Activated CD8-positive, alpha-beta memory T cell treated with anti-CD3 and anti-CD28 coated beads, Interleukin-2, amount 10 ng/mL, durations not matched to agents 7 days and 5 days (primary cell): ENCODE measurements around the gene CRABP2. TPM values are rescaled to one million over a fixed set of nuclear protein-coding genes. Genes with fewer than 3 reads are reported as not detected.
A peak's percentile ranks its signal among the peaks of the same experiment; 100 is the strongest.

ENCODE experiments used
- ATAC-seq: fragments of 150-1000 bp; cut with Tn5 transposase; one replicate; pipeline ENCODE4 v1.10.0; 2021; ENCODE audit warnings: moderate library complexity
- CTCF ChIA-PET: fragments of 350-600 bp; sonication (Branson Sonifier 250); formaldehyde crosslinking; loops from one replicate; lab custom pipeline; 2021; ENCODE audit warnings: antibody characterized with exemption; lab: Charles Lee
- DNase-seq: peaks from one replicate; pipeline ENCODE4 v3.0.0-alpha.2; 2020
- H3K27ac Mint-ChIP-seq: one replicate; pipeline ENCODE4 v1.8.0; 2021; ENCODE audit warnings: mild to moderate bottlenecking, mixed read lengths
- H3K27me3 Mint-ChIP-seq: one replicate; pipeline ENCODE4 v1.8.0; 2021; ENCODE audit warnings: mixed read lengths
- H3K36me3 Mint-ChIP-seq: one replicate; pipeline ENCODE4 v1.8.0; 2021; ENCODE audit warnings: mild to moderate bottlenecking, mixed read lengths
- H3K4me1 Mint-ChIP-seq: one replicate; pipeline ENCODE4 v1.8.0; 2021; ENCODE audit warnings: mixed read lengths
- H3K4me3 Mint-ChIP-seq: one replicate; pipeline ENCODE4 v1.8.0; 2021; ENCODE audit warnings: mild to moderate bottlenecking, moderate library complexity, mixed read lengths
- H3K9me3 Mint-ChIP-seq: one replicate; pipeline ENCODE4 v1.8.0; 2022; ENCODE audit warnings: low read depth, mixed read lengths
- total RNA-seq, 2 experiments: library from RNA; stranded (reverse); gene quantifications; one replicate each; pipeline ENCODE4 v1.2.3, GENCODE V29; 2021

CRABP2 gene
- total RNA-seq, 2 experiments from 2014 or later = 1.4 to 1.9 TPM

- Mint-ChIP-seq H3K27me3 (peaks cover 8% of the 10 kb centered on the region), H3K4me1 (peaks cover 37% of the 10 kb centered on the region), H3K9me3 (no peaks in the 10 kb centered on the region), H3K36me3 (no peaks in the 10 kb centered on the region), H3K4me3 (no peak overlapping the region), H3K27ac (no peak overlapping the region)
- no peak for DNase-seq
- CTCF ChIA-PET = interaction anchor here (1.0 to 12.6 kb wide), 7 partner anchors 7 to 194 kb away, joined by 3 to 340 read pairs (median 4); partner anchors contain the start of gene HAPLN2
- no peak for ATAC-seq
Observed at GRCh38 chr1:156665539-156665938, 39.8 kb downstream of the CRABP2 start.

DNA sequence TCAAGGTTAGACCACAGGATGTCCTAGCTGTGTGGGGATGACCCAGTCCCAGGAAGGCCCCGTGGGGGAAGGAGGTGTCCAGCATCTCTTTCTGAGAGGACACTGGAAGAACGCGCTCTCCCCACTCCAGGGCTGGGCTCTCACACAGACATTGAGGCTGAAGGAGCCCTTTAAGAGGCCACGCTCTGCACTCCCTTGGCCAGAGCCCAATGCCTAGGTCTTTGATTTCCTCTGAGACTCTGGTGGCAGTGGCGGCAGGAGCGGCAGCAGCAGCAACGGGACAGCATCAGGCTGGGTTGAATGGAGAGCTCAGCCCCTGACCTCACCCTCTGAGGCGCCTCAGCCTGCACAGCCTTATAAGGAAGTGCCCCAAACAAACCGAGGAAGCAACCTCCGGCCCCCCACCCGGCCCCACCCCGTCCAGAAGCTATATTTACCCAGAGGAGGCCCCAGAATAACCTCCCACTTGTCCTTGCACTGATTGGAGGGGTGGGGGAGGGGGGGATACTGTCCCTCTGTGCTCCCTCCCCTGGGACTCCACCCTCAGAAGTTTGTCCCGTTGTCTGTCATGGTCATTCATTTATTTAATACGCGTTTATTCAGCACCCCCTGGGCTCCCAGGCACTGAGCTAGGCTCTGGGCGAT, 40.5 kb downstream of the CRABP2 start:
- no peak overlapping the region for H3K27ac Mint-ChIP-seq
- H3K27me3 Mint-ChIP-seq = peaks cover 8% of the 10 kb centered on the region
- no peaks in the 10 kb centered on the region for H3K9me3 Mint-ChIP-seq
- H3K36me3 Mint-ChIP-seq = no peaks in the 10 kb centered on the region
- ATAC-seq (no peak), DNase-seq (no peak)
- peaks cover 42% of the 10 kb centered on the region for H3K4me1 Mint-ChIP-seq
- CTCF ChIA-PET = interaction anchor here (1.0 to 12.6 kb wide), 6 partner anchors 12 to 195 kb away, joined by 3 to 340 read pairs (median 9); partner anchors contain the start of gene HAPLN2
- H3K4me3 Mint-ChIP-seq = no peak overlapping the region

GRCh38 chr1:156664046-156664766, 41.2 kb downstream of the CRABP2 start:
- no peak for ATAC-seq
- Mint-ChIP-seq H3K4me3 (no peak overlapping the region), H3K36me3 (no peaks in the 10 kb centered on the region), H3K9me3 (no peaks in the 10 kb centered on the region), H3K27ac (no peak overlapping the region), H3K4me1 (peaks cover 49% of the 10 kb centered on the region), H3K27me3 (peaks cover 8% of the 10 kb centered on the region)
- CTCF ChIA-PET = interaction anchor here (1.3 to 12.6 kb wide), 5 partner anchors 12 to 62 kb away, joined by 3 to 340 read pairs (median 14); partner anchors contain the start of gene HAPLN2
- no peak for DNase-seq

- DNase-seq (no peak), ATAC-seq (no peak)
- Mint-ChIP-seq H3K4me1 (peaks cover 59% of the 10 kb centered on the region), H3K36me3 (no peaks in the 10 kb centered on the region), H3K27me3 (peaks cover 8% of the 10 kb centered on the region), H3K4me3 (no peak overlapping the region), H3K9me3 (no peaks in the 10 kb centered on the region), H3K27ac (peak overlapping the region; percentile 14)
- CTCF ChIA-PET = interaction anchor here (12.6 kb wide), 1 partner anchor 38 kb away, joined by 340 read pairs; the partner anchor contains the start of gene HAPLN2
Observed at GRCh38 chr1:156663178-156663577, 42.2 kb downstream of the CRABP2 start.

- H3K9me3 Mint-ChIP-seq = no peaks in the 10 kb centered on the region
- no peak overlapping the region for H3K4me3 Mint-ChIP-seq
- peaks cover 8% of the 10 kb centered on the region for H3K27me3 Mint-ChIP-seq
- no peak for ATAC-seq
- H3K4me1 Mint-ChIP-seq = peaks cover 63% of the 10 kb centered on the region
- CTCF ChIA-PET = interaction anchor here (2.3 to 12.6 kb wide), 3 partner anchors 25 to 197 kb away, joined by 9 to 340 read pairs (median 10); partner anchors contain the start of genes HAPLN2, INSRR and NTRK1
- no peaks in the 10 kb centered on the region for H3K36me3 Mint-ChIP-seq
- no peak for DNase-seq
- H3K27ac Mint-ChIP-seq = peak overlapping the region; percentile 14
Observed at GRCh38 chr1:156662800-156663055, 42.7 kb downstream of the CRABP2 start.

DNA sequence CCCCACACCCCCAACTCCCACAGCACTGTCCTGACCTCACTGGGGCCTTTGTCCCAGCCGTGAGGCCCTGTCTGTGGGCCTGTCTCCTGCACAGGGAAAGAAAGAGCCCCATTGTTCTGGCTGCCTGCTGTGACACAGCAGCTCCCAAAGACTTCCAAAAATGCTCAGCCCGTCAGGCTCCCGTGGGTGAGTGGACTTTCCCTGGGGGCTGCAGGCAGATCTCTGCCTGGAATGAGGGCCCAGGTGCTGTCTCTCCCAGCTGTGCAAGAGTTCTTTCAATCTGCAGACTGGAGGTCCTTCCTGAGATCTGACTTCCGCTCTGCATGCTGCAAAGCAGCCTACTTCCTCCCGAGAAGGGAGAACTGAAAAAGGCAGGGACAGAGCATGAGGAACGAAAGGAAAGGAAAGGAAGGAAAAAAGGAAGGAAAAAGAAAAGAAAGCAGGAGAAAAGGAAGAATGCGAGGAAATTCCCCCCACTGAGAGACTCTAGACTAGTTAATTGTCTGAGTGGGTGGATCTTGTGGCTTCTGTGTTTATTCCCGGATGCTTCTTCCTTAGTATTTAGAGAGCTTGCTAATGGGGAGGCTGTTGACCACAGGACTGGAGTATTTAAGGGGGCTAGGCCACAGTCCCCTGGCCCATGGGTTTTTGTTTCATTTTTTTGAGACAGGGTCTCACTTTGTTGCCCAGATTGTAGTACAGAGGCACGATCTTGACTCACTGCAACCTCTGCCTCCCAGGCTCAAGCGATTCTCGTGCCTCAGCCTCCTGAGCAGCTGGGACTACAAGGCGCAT, 43.2 kb downstream of the CRABP2 start:
- Mint-ChIP-seq H3K4me3 (no peak overlapping the region), H3K9me3 (no peaks in the 10 kb centered on the region), H3K27ac (peak overlapping the region; percentile 24)

DNA sequence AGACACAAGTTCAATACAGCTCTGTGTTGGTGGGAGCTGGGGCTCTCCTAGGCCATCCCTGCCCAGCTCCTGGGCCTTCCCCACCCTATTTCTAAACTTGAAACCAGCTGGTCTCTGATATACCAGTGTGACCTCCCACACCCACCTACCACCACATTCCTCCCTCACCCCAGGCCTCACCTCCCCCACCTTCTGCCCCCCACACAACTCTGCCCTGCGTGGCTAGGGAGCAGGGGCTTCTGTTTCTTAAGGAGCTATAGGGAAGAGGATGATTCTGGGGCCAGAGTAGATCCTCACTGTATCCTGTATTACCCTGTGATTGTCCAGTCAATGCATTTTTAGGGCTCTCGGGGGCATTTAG, 44.7 kb downstream of the CRABP2 start:
- Mint-ChIP-seq H3K4me1 (peaks cover 73% of the 10 kb centered on the region), H3K36me3 (no peaks in the 10 kb centered on the region), H3K4me3 (peak overlapping the region; percentile 82), H3K9me3 (no peaks in the 10 kb centered on the region), H3K27me3 (peaks cover 23% of the 10 kb centered on the region), H3K27ac (peak overlapping the region; percentile 95)
- DNase-seq (no peak), ATAC-seq (peak; percentile 13)
- CTCF ChIA-PET = interaction anchor here (0.8 to 12.6 kb wide), 27 partner anchors 8 to 275 kb away, joined by 3 to 340 read pairs (median 5); partner anchors contain the start of genes BCAN, CRABP2, HAPLN2 and INSRR

More for the DNA sequence above, 43.2 kb downstream of the CRABP2 start:
- ATAC-seq (no peak), DNase-seq (no peak)
- peaks cover 12% of the 10 kb centered on the region for H3K27me3 Mint-ChIP-seq
- CTCF ChIA-PET = interaction anchor here (1.1 to 12.6 kb wide), 11 partner anchors 10 to 277 kb away, joined by 4 to 340 read pairs (median 9); partner anchors contain the start of genes CRABP2, HAPLN2, INSRR and ISG20L2
- peaks cover 68% of the 10 kb centered on the region for H3K4me1 Mint-ChIP-seq
- no peaks in the 10 kb centered on the region for H3K36me3 Mint-ChIP-seq

DNA sequence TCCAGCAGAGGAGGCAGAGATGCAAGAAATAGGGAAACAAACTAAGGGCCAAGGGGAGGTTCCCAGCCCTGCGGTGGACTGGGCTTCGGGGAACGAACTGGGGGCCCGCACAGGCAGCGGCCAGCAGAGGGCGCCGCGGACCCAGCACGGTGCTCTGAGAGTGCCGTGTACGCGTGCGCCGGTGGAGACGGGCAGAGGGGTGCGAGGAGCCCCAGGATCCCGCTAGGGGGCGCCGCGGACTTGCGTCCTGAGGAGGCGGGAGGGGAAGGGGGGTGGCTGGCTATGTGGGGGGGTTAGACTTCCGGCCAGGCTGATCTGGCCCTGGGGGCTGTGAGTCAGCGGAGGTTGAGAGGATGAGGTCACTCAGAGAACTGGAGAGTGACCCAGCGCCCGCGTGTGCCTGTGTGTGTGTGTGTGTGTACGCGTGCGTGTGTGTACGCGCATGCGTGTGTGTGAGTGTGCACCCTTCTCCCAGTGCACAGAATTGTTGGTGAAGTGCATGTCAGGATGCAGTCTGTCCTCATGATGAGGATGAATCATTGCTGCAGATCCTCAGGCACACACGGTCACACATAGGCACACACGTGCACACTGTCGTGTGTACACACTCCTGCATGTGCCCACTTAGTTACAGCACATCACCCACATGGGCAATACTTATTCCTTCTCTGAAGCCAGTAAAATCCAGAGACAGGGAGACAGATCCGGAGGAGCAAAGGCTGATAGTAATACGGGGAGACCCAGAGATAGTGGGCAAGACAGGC, 45.2 kb downstream of the CRABP2 start:
- Mint-ChIP-seq H3K4me1 (peaks cover 68% of the 10 kb centered on the region), H3K4me3 (peak overlapping the region; percentile 82), H3K36me3 (no peaks in the 10 kb centered on the region), H3K9me3 (no peaks in the 10 kb centered on the region), H3K27ac (peak overlapping the region; percentile 95), H3K27me3 (peaks cover 24% of the 10 kb centered on the region)
- CTCF ChIA-PET = interaction anchor here (0.5 to 12.6 kb wide), 44 partner anchors 8 to 511 kb away, joined by 3 to 340 read pairs (median 4); partner anchors contain the start of genes BCAN, CRABP2, HAPLN2 and ISG20L2
- ATAC-seq = peak; percentile 81
- peak; percentile 97 for DNase-seq

- Mint-ChIP-seq H3K4me3 (peak overlapping the region; percentile 82), H3K36me3 (no peaks in the 10 kb centered on the region), H3K27me3 (peaks cover 30% of the 10 kb centered on the region), H3K9me3 (no peaks in the 10 kb centered on the region), H3K4me1 (peaks cover 64% of the 10 kb centered on the region), H3K27ac (peak overlapping the region; percentile 76)
- DNase-seq (no peak), ATAC-seq (no peak)
- CTCF ChIA-PET = interaction anchor here (0.5 to 12.6 kb wide), 30 partner anchors 8 to 511 kb away, joined by 3 to 340 read pairs (median 3); partner anchors contain the start of genes BCAN, CRABP2, HAPLN2 and ISG20L2
Observed at GRCh38 chr1:156659661-156659987, 45.8 kb downstream of the CRABP2 start.

DNA sequence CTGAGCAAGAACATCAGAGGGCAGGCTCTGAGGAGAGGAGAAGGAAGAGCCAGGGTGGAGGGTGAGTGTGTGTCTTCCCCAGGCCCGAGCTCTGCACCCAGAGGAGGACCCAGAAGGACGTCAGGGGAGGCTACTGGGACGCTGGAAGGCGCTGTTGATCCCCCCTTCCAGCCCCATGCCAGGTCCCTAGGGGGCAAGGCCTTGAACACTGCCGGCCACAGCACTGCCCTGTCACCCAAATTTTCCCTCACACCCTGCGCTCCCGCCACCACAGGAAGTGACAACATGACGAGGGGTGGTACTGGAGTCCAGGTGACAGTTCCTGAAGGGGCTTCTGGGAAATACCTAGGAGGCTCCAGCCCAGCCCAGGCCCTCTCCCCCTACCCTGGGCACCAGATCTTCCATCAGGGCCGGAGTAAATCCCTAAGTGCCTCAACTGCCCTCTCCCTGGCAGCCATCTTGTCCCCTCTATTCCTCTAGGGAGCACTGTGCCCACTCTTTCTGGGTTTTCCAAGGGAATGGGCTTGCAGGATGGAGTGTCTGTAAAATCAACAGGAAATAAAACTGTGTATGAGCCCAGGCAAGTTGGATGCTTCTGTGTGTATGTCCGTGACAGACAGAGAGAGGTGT, 46.3 kb downstream of the CRABP2 start:
- peak overlapping the region; percentile 76 for H3K27ac Mint-ChIP-seq
- no peaks in the 10 kb centered on the region for H3K9me3 Mint-ChIP-seq
- peaks cover 61% of the 10 kb centered on the region for H3K4me1 Mint-ChIP-seq
- no peak for DNase-seq
- H3K4me3 Mint-ChIP-seq = peak overlapping the region; percentile 82
- no peak for ATAC-seq
- peaks cover 35% of the 10 kb centered on the region for H3K27me3 Mint-ChIP-seq
- no peaks in the 10 kb centered on the region for H3K36me3 Mint-ChIP-seq
- CTCF ChIA-PET = interaction anchor here (0.7 to 12.6 kb wide), 31 partner anchors 9 to 273 kb away, joined by 3 to 340 read pairs (median 3); partner anchors contain the start of genes BCAN, CRABP2, HAPLN2 and ISG20L2

DNA sequence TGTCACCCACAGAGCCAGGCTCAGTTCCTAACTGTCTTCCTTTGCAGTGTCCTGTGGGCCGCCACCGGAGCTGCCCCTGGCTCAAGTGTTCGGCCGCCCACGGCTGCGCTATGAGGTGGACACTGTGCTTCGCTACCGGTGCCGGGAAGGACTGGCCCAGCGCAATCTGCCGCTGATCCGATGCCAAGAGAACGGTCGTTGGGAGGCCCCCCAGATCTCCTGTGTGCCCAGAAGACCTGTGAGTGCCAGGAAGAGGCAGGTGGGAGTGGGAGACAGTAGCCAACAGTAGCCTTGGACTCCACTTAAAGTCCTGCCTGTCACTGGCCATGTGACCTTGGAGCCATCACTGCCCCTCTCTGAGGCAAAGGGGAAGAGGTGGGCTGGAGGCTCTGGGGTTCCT, 46.9 kb downstream of the CRABP2 start:
- DNase-seq = no peak
- Mint-ChIP-seq H3K27me3 (peaks cover 41% of the 10 kb centered on the region), H3K27ac (no peak overlapping the region), H3K4me1 (peaks cover 59% of the 10 kb centered on the region), H3K4me3 (no peak overlapping the region), H3K9me3 (no peaks in the 10 kb centered on the region), H3K36me3 (no peaks in the 10 kb centered on the region)
- CTCF ChIA-PET = interaction anchor here (0.6 to 12.6 kb wide), 21 partner anchors 8 to 178 kb away, joined by 3 to 340 read pairs (median 5); partner anchors contain the start of genes BCAN, CRABP2, HAPLN2 and ISG20L2
- ATAC-seq = no peak
